Heart right ventricle (tissue), 16 donors: ENCODE results near the gene CAPN5. TPM values are rescaled to one million over a fixed set of nuclear protein-coding genes. Genes with fewer than 3 reads are reported as not detected.
A peak's percentile ranks its signal among the peaks of the same experiment; 100 is the strongest.

Source experiments
- ATAC-seq, 8 donors: fragments of 200-7000 bp; cut with Tn5 transposase; one replicate each; pipeline ENCODE4 v1.9.1; 2020; ENCODE audit warnings: mild to moderate bottlenecking in 8 of 8, moderate library complexity in 8 of 8, moderate number of reproducible peaks in 1 of 8
- DNase-seq, 2 donors: peaks; one replicate each; pipeline ENCODE4 v3.0.0-alpha.2; 2020
- H3K27ac ChIP-seq, 10 donors: fragments of 200-600 bp; sonication (generic) in 2 of 10; one replicate each; pipeline versions ENCODE4 v1.5.0 to v1.8.0; 2020 to 2022; ENCODE audit warnings: mild to moderate bottlenecking in 3 of 10
- H3K27me3 ChIP-seq, 7 donors: fragments of 200-600 bp; one replicate each; pipeline ENCODE4 v1.8.0; 2021 to 2022; ENCODE audit warnings: mild to moderate bottlenecking in 2 of 7
- H3K36me3 ChIP-seq, 9 donors: fragments of 200-600 bp; sonication (generic) in 1 of 9; one replicate each; pipeline versions ENCODE4 v1.5.0 to v1.8.0; 2020 to 2022; ENCODE audit warnings: mild to moderate bottlenecking in 2 of 9
- H3K4me1 ChIP-seq, 9 donors: fragments of 200-600 bp; sonication (generic) in 1 of 9; one replicate each; pipeline versions ENCODE4 v1.5.0 to v1.8.0; 2020 to 2022; ENCODE audit warnings: mild to moderate bottlenecking in 4 of 9
- H3K4me3 ChIP-seq, 10 donors: fragments of 200-600 bp; sonication (generic) in 2 of 10; one replicate each; pipeline versions ENCODE4 v1.5.0 to v1.8.0; 2020 to 2022; ENCODE audit warnings: mild to moderate bottlenecking in 7 of 10, moderate library complexity in 2 of 10
- H3K9me3 ChIP-seq, 11 donors: fragments of 200-600 bp in 10 of 11; sonication (generic) in 2 of 11; one replicate each; pipeline versions ENCODE4 v1.5.0 to v1.8.0; 2013 to 2022; ENCODE audit warnings: mild to moderate bottlenecking in 2 of 11, control low read depth in 1 of 11, moderate library complexity in 1 of 11
- CTCF ChIP-seq, 9 donors: fragments of 200-600 bp; sonication (generic) in 2 of 9; IDR thresholded peaks; one replicate each; pipeline versions ENCODE4 v1.5.0 to v1.8.0; 2021 to 2022; ENCODE audit warnings: antibody characterized with exemption in 9 of 9, mild to moderate bottlenecking in 5 of 9, moderate library complexity in 1 of 9
- WGBS, 2 donors: extraction: QIAGEN DNeasy Blood & Tissue Kit; methylation state at CpG; one replicate each; pipeline ENCODE4 v1.1.7; 2013; ENCODE audit warnings: inconsistent platforms in 1 of 2; 5-methylcytosine and 5-hydroxymethylcytosine counted together
- intact Hi-C, 10 donors: fragments of 100-400 bp; cut with DNase I; formaldehyde crosslinking; loops; one replicate each; pipeline versions ENCODE4 v1.11.1 to v1.14.2; 2022
- polyA plus RNA-seq, 2 donors: library from polyadenylated mRNA; stranded (reverse); fragments of 200-250 nt; gene quantifications; one replicate each; pipeline ENCODE4 v1.2.3, GENCODE V29; 2013
- total RNA-seq, 10 donors: library from RNA; stranded (reverse); fragmentation: NEBNext Ultra II Directional in 3 of 10; extraction: Animal tissue kit (Norgen Biotek cat#: 25700) in 3 of 10; gene quantifications; one replicate each; pipeline versions ENCODE4 v1.2.1 to v1.2.4, GENCODE V29; 2021 to 2023
- donor health status: Arrhythmogenic right ventricular cardiomyopathy.
- donor health status: ischemic (EF 13 %, LVEDD 7.1; RV severe dilation, severe dysfunction).
- donor health status: healthy with polysubstance abuse.
- donor health status: DM: no; HTN: yes; CAD: no.
- donor health status: DM: no; HTN: no; CAD: no.
- donor health status: ischemic (EF 25% LVEDD 6.9; RV normal size, moderate dysfunction).
- donor health status: ischemic (EF 25% LVEDD 5.7; RV mildly dilated, moderate dysfunction).
- donor health status: healthy.
- donor health status: DM: yes; HTN: yes; CAD: no.
- donor health status: Ischemic cardiomyopathy.
- donor health status: ischemic (EF 35%, LVEDD 5.7; RV mildly dilated, moderate dysfunction).
- donor health status: nonischemic (EF 11% LVEDD 7.7; RV severe dilation, severe dysfunction).
- donor health status: DM: yes; HTN: yes; CAD: no.
- donor health status: PGD.
- donor health status: ischemic (EF 29% LVEDD 5.4; RV normal size, mild dysfunction).
- donor health status: nonischemic (EF 23%, LVEDD 6.1; RV moderate dilation, normal function).

The CAPN5 gene
- total and polyA plus RNA-seq, 12 donors: 1.8 to 3.6 (median 2.6) TPM

- no peak for ATAC-seq
- DNase-seq: no peak
- intact Hi-C loops: no loop called here
- H3K9me3 ChIP-seq: no peaks in the 10 kb centered on the region
- no peaks in the 10 kb centered on the region for H3K27me3 ChIP-seq
- H3K36me3 ChIP-seq: no peaks in the 10 kb centered on the region
- 88% methylated on average over 18 to 20 of the region's 20 CpGs for WGBS, 2 donors
- TF ChIP-seq CTCF (IDR thresholded peaks at IDR 0.05): no peak
- no peak overlapping the region for H3K27ac ChIP-seq
- H3K4me1 ChIP-seq: peaks cover 0 to 29% (median 21%) of the 10 kb centered on the region in 9 donors
- H3K4me3 ChIP-seq: no peak overlapping the region
Observed at GRCh38 chr11:77153276-77154185, 86.8 kb downstream of the CAPN5 start.

GRCh38 chr11:77154381-77155081 lies 87.8 kb downstream of the CAPN5 start:
- Histone ChIP-seq H3K27me3 (no peaks in the 10 kb centered on the region), H3K36me3 (no peaks in the 10 kb centered on the region), H3K27ac (peak overlapping the region in 2 of 10 donors; percentile 21 to 40), H3K4me1 (peaks cover 0 to 29% (median 21%) of the 10 kb centered on the region in 9 donors), H3K4me3 (no peak overlapping the region), H3K9me3 (no peaks in the 10 kb centered on the region)
- intact Hi-C loops: no loop called here
- WGBS, 2 donors: 55 to 63% methylated on average over 9 to 10 of the region's 10 CpGs
- no peak for TF ChIP-seq CTCF (IDR thresholded peaks at IDR 0.05)
- peak; percentile 68 to 89 (median 80) for ATAC-seq
- peak; percentile 57 to 72 for DNase-seq

GRCh38 chr11:77155082-77155475 lies 88.3 kb downstream of the CAPN5 start:
- Histone ChIP-seq H3K27me3 (no peaks in the 10 kb centered on the region), H3K27ac (no peak overlapping the region), H3K4me1 (peaks cover 0 to 29% (median 21%) of the 10 kb centered on the region in 9 donors), H3K36me3 (no peaks in the 10 kb centered on the region), H3K9me3 (no peaks in the 10 kb centered on the region), H3K4me3 (no peak overlapping the region)
- WGBS, 2 donors: 96 to 99% methylated on average over 3 of the region's 4 CpGs
- no peak for TF ChIP-seq CTCF (IDR thresholded peaks at IDR 0.05)
- ATAC-seq (peak in 1 of 8 donors; percentile 3), DNase-seq (no peak)
- intact Hi-C loops: no loop called here

- intact Hi-C loops: no loop called here
- no peak overlapping the region for H3K27ac ChIP-seq
- H3K4me3 ChIP-seq: no peak overlapping the region
- H3K27me3 ChIP-seq: no peaks in the 10 kb centered on the region
- ATAC-seq (no peak), DNase-seq (no peak)
- peaks cover 0 to 29% (median 21%) of the 10 kb centered on the region in 9 donors for H3K4me1 ChIP-seq
- no peaks in the 10 kb centered on the region for H3K9me3 ChIP-seq
- TF ChIP-seq CTCF (IDR thresholded peaks at IDR 0.05): no peak
- no peaks in the 10 kb centered on the region for H3K36me3 ChIP-seq
- WGBS, 2 donors: 91% methylated on average over 13 of the region's 13 CpGs
Observed at GRCh38 chr11:77155556-77156130, 88.9 kb downstream of the CAPN5 start.
